HL-60 (cell line): Measurements from ENCODE around the gene NLRP6.

Experiments
- DNase-seq, 2 experiments: peaks; one replicate each; pipeline ENCODE4 v3.0.0-alpha.2; 2010 to 2020; ENCODE audit warnings: low read depth in 1 of 2, low spot score in 1 of 2
- H3K27ac ChIP-seq: fragments of 250-450 bp; sonication (Bioruptor Pico); replicated peaks from 2 replicates; pipeline ENCODE4 v1.5.1; 2020; ENCODE audit warnings: mild to moderate bottlenecking, moderate library complexity
- H3K27me3 ChIP-seq: fragments of 250-450 bp; sonication (Bioruptor Pico); 2 replicates; pipeline ENCODE4 v1.5.1; 2021; ENCODE audit warnings: mild to moderate bottlenecking, moderate library complexity; ENCODE audit not compliant: insufficient read depth, poor library complexity, severe bottlenecking
- H3K4me3 ChIP-seq: replicated peaks from 2 replicates; pipeline ENCODE4 v1.5.1; 2011; ENCODE audit warnings: mild to moderate bottlenecking, control low read depth, low read length; ENCODE audit not compliant: insufficient read depth
- GABPA ChIP-seq: IDR thresholded peaks from 2 replicates; pipeline ENCODE4 v1.6.1; 2012; ENCODE audit warnings: low read depth
- POLR2AphosphoS5 ChIP-seq: IDR thresholded peaks from 2 replicates; pipeline ENCODE4 v1.6.1; 2012; ENCODE audit warnings: low read depth
- SPI1 ChIP-seq: IDR thresholded peaks from 2 replicates; pipeline ENCODE4 v1.6.1; 2012; ENCODE audit warnings: low read depth, mild to moderate bottlenecking, borderline replicate concordance
- TF ChIP-seq, protein P1 (sequence below): IDR thresholded peaks from 2 replicates; pipeline ENCODE4 v1.6.1; 2012; ENCODE audit warnings: low read depth; ENCODE audit not compliant: insufficient replicate concordance
- TF ChIP-seq, protein P2 (sequence below): IDR thresholded peaks from one replicate; pipeline ENCODE4 v1.5.1; 2011; ENCODE audit warnings: low read length, control low read depth, inconsistent platforms; ENCODE audit not compliant: insufficient read depth

Gene NLRP6

DNA sequence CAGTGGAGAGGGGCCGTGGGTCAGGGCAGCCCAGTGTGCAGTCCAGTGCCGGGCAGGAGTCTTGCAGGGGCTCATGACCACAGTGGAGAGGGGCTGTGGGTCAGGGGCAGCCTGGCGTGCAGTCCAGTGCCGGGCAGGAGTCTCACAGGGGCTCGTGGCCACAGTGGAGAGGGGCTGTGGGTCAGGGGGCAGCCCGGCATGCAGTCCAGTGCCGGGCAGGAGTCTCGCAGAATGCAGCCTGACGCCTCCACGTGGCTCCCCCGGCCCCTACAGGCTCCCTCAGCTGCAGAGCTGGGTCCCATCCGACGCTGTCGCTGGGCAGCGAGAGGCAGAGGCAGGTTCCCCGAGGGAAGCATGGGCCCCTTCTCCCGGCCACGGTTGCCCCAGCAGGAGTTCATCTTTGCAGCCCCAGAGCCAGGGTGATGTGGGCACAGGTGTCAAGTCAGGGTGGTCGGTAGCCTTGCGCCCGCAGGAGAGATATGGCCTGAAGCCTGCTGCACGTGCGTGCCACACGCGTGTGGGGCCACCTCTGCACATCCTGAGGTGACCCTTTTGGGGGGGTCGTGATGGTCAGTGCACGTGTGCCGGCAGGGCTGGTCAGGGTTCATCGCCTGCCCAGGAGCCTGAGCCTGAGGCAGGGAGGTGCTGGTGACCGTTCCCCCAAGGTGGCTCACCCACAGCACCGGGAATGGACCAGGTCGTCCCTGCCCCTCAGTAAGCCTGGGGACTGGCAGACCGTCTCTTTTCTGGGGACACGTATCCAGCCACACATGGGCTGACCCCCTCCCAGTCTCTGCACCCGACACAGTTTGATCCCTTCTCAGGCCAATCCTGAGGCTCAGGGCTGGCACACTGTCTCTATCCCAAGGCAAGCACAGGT, 18.2 kb downstream of the NLRP6 start:
- no peak for DNase-seq
- no peak for TF ChIP-seq POLR2AphosphoS5
- TF ChIP-seq SPI1: no peak
- TF ChIP-seq, protein P1, sequence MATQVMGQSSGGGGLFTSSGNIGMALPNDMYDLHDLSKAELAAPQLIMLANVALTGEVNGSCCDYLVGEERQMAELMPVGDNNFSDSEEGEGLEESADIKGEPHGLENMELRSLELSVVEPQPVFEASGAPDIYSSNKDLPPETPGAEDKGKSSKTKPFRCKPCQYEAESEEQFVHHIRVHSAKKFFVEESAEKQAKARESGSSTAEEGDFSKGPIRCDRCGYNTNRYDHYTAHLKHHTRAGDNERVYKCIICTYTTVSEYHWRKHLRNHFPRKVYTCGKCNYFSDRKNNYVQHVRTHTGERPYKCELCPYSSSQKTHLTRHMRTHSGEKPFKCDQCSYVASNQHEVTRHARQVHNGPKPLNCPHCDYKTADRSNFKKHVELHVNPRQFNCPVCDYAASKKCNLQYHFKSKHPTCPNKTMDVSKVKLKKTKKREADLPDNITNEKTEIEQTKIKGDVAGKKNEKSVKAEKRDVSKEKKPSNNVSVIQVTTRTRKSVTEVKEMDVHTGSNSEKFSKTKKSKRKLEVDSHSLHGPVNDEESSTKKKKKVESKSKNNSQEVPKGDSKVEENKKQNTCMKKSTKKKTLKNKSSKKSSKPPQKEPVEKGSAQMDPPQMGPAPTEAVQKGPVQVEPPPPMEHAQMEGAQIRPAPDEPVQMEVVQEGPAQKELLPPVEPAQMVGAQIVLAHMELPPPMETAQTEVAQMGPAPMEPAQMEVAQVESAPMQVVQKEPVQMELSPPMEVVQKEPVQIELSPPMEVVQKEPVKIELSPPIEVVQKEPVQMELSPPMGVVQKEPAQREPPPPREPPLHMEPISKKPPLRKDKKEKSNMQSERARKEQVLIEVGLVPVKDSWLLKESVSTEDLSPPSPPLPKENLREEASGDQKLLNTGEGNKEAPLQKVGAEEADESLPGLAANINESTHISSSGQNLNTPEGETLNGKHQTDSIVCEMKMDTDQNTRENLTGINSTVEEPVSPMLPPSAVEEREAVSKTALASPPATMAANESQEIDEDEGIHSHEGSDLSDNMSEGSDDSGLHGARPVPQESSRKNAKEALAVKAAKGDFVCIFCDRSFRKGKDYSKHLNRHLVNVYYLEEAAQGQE: no peak
- no peak for TF ChIP-seq GABPA
- TF ChIP-seq, protein P2, sequence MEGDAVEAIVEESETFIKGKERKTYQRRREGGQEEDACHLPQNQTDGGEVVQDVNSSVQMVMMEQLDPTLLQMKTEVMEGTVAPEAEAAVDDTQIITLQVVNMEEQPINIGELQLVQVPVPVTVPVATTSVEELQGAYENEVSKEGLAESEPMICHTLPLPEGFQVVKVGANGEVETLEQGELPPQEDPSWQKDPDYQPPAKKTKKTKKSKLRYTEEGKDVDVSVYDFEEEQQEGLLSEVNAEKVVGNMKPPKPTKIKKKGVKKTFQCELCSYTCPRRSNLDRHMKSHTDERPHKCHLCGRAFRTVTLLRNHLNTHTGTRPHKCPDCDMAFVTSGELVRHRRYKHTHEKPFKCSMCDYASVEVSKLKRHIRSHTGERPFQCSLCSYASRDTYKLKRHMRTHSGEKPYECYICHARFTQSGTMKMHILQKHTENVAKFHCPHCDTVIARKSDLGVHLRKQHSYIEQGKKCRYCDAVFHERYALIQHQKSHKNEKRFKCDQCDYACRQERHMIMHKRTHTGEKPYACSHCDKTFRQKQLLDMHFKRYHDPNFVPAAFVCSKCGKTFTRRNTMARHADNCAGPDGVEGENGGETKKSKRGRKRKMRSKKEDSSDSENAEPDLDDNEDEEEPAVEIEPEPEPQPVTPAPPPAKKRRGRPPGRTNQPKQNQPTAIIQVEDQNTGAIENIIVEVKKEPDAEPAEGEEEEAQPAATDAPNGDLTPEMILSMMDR: no peak
- Histone ChIP-seq H3K27ac (no peak overlapping the region), H3K4me3 (no peak overlapping the region), H3K27me3 (no peaks in the 10 kb centered on the region)

DNA sequence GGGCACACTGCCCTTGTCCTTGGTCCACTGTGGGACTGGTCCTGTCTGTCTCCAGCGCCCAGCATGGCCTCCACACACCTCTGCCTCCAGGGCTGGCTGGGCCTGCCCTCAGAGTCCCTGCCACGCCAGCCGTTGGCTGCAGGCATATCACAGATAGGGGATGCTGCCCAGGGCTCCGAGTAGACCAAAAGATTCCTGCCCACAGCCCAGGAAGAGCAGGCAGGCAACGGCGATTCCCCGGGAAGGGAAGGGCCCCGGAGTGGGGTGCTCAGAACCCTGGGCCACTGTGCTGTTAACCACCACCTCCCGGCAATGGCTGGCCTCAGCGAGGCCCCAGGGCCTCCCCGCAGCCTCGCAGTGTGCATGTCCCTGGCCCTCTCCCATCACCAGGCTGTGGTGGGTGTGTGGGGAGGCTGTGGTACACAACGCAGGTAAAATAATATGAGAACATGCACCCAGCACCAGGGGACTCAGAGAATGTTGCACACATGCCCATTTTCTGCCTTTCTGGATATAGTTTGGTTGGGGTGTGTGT, 18.9 kb downstream of the NLRP6 start:
- no peak for DNase-seq
- no peak overlapping the region for H3K4me3 ChIP-seq
- no peak overlapping the region for H3K27ac ChIP-seq
- no peaks in the 10 kb centered on the region for H3K27me3 ChIP-seq
- no peak for TF ChIP-seq GABPA
- TF ChIP-seq, protein P1: no peak
- no peak for TF ChIP-seq POLR2AphosphoS5
- TF ChIP-seq SPI1: no peak
- TF ChIP-seq, protein P2: no peak

DNA sequence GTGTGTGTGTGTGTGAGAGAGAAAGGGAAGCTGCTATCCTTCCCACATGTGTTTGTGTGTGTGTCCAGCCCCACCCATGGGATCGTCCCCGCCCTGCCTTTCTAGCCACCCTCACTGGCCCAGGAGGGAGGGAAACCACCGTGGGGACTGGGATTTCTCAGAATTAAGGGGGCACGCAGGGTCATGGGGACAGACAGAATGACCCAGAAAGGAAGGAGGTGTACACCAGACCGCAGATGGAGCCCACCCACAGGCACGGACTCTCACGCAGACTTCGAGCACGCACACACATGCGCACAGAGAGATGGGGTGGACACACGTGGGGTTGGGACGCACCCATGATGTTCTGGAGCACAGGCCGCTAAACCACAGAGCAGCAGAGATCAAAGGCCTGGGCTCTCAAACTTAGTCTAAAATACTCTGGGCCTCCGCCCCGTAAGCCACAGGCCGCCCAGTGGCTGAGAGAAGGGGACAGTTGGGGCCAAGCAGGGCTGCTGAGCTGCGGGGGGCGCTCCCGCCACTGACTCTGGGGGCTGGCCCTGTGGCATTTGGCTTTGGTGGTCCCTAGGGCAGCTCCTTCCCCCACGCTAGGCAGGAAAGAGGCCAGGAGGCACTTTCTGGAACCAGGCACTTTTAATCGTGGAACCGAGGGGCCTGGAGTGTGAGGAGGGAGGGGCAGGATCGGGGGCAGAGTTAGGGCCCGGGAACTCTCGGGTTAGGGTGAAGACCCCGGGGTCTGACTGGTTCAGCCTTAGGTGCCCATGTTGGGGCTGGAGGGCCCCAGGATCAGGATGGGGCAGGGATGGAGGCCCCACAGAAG, 19.6 kb downstream of the NLRP6 start:
- Histone ChIP-seq H3K4me3 (no peak overlapping the region), H3K27ac (no peak overlapping the region), H3K27me3 (no peaks in the 10 kb centered on the region)
- no peak for TF ChIP-seq POLR2AphosphoS5
- TF ChIP-seq, protein P2: no peak
- TF ChIP-seq, protein P1: no peak
- TF ChIP-seq GABPA: no peak
- no peak for TF ChIP-seq SPI1
- DNase-seq: no peak
